Muscle layer of duodenum (tissue), 2 donors: ENCODE results near the gene LRTM2.

Experiments
- H3K27ac ChIP-seq: one replicate; pipeline ENCODE4 v1.7.0; 2013; ENCODE audit warnings: mild to moderate bottlenecking, low read length
- H3K27me3 ChIP-seq: one replicate; pipeline ENCODE4 v1.7.0; 2013; ENCODE audit warnings: low read depth, mild to moderate bottlenecking, control low read depth, low read length
- H3K36me3 ChIP-seq, 2 donors: one replicate each; pipeline ENCODE4 v1.7.0; 2013; ENCODE audit warnings: low read length in 2 of 2, control low read depth in 1 of 2, mild to moderate bottlenecking in 1 of 2; ENCODE audit not compliant: insufficient read depth in 2 of 2, control insufficient read depth in 1 of 2
- H3K4me1 ChIP-seq, 2 donors: one replicate each; pipeline ENCODE4 v1.7.0; 2013; ENCODE audit warnings: low read length in 2 of 2, mild to moderate bottlenecking in 2 of 2, control low read depth in 1 of 2, moderate library complexity in 1 of 2; ENCODE audit not compliant: insufficient read depth in 2 of 2, control insufficient read depth in 1 of 2
- H3K4me3 ChIP-seq, 2 donors: one replicate each; pipeline ENCODE4 v1.7.0; 2013; ENCODE audit warnings: low read length in 2 of 2, low read depth in 1 of 2, mild to moderate bottlenecking in 1 of 2
- H3K9me3 ChIP-seq, 2 donors: one replicate each; pipeline ENCODE4 v1.7.0; 2013; ENCODE audit warnings: low read length in 2 of 2, control low read depth in 1 of 2, mild to moderate bottlenecking in 1 of 2; ENCODE audit not compliant: control insufficient read depth in 1 of 2
- donor health status: healthy.

LRTM2 gene

GRCh38 chr12:1791104-1791841 lies 29.1 kb upstream of the LRTM2 start:
- Histone ChIP-seq H3K36me3 (peaks cover under 1 to 12% of the 10 kb centered on the region in 2 donors), H3K4me3 (no peak overlapping the region), H3K27ac (no peak overlapping the region), H3K27me3 (no peaks in the 10 kb centered on the region), H3K4me1 (peaks cover 0 to 8% of the 10 kb centered on the region in 2 donors), H3K9me3 (no peaks in the 10 kb centered on the region)

GRCh38 chr12:1792406-1792805 lies 28.0 kb upstream of the LRTM2 start:
- Histone ChIP-seq H3K27ac (no peak overlapping the region), H3K36me3 (peaks cover 0 to 2% of the 10 kb centered on the region in 2 donors), H3K27me3 (no peaks in the 10 kb centered on the region), H3K9me3 (no peaks in the 10 kb centered on the region), H3K4me3 (no peak overlapping the region), H3K4me1 (peaks cover 0 to 8% of the 10 kb centered on the region in 2 donors)

GRCh38 chr12:1793426-1794210 lies 26.7 kb upstream of the LRTM2 start:
- H3K36me3 ChIP-seq: no peaks in the 10 kb centered on the region
- H3K4me3 ChIP-seq: no peak overlapping the region
- H3K27ac ChIP-seq: no peak overlapping the region
- peaks cover 0 to 8% of the 10 kb centered on the region in 2 donors for H3K4me1 ChIP-seq
- no peaks in the 10 kb centered on the region for H3K27me3 ChIP-seq
- H3K9me3 ChIP-seq: no peaks in the 10 kb centered on the region

- Histone ChIP-seq H3K4me3 (no peak overlapping the region), H3K27me3 (no peaks in the 10 kb centered on the region), H3K36me3 (no peaks in the 10 kb centered on the region), H3K27ac (no peak overlapping the region), H3K4me1 (peaks cover 0 to 8% of the 10 kb centered on the region in 2 donors), H3K9me3 (no peaks in the 10 kb centered on the region)
Observed at GRCh38 chr12:1794440-1795090, 25.8 kb upstream of the LRTM2 start.

GRCh38 chr12:1795221-1795784 lies 25.1 kb upstream of the LRTM2 start:
- no peak overlapping the region for H3K27ac ChIP-seq
- peak overlapping the region in 1 of 2 donors; percentile 78 for H3K4me3 ChIP-seq
- no peaks in the 10 kb centered on the region for H3K9me3 ChIP-seq
- no peaks in the 10 kb centered on the region for H3K27me3 ChIP-seq
- no peaks in the 10 kb centered on the region for H3K36me3 ChIP-seq
- H3K4me1 ChIP-seq: peaks cover 0 to 8% of the 10 kb centered on the region in 2 donors

- H3K36me3 ChIP-seq: no peaks in the 10 kb centered on the region
- H3K9me3 ChIP-seq: no peaks in the 10 kb centered on the region
- H3K27ac ChIP-seq: peak overlapping the region; percentile 73
- peak overlapping the region; percentile 78 to 80 for H3K4me3 ChIP-seq
- peaks cover 0 to 8% of the 10 kb centered on the region in 2 donors for H3K4me1 ChIP-seq
- H3K27me3 ChIP-seq: no peaks in the 10 kb centered on the region
Observed at GRCh38 chr12:1795785-1796514, 24.4 kb upstream of the LRTM2 start.

- Histone ChIP-seq H3K27me3 (no peaks in the 10 kb centered on the region), H3K27ac (peak overlapping the region; percentile 73), H3K4me1 (peaks cover 0 to 8% of the 10 kb centered on the region in 2 donors), H3K9me3 (no peaks in the 10 kb centered on the region), H3K4me3 (peak overlapping the region; percentile 78 to 80), H3K36me3 (no peaks in the 10 kb centered on the region)
Observed at GRCh38 chr12:1796515-1797010, 23.8 kb upstream of the LRTM2 start.

- Histone ChIP-seq H3K4me3 (peak overlapping the region; percentile 78 to 80), H3K27ac (peak overlapping the region; percentile 73), H3K4me1 (peaks cover 0 to 8% of the 10 kb centered on the region in 2 donors), H3K9me3 (no peaks in the 10 kb centered on the region), H3K36me3 (no peaks in the 10 kb centered on the region), H3K27me3 (no peaks in the 10 kb centered on the region)
Observed at GRCh38 chr12:1797011-1797901, 23.1 kb upstream of the LRTM2 start.

- Histone ChIP-seq H3K4me1 (peaks cover 0 to 8% of the 10 kb centered on the region in 2 donors), H3K27me3 (no peaks in the 10 kb centered on the region), H3K4me3 (no peak overlapping the region), H3K9me3 (no peaks in the 10 kb centered on the region), H3K27ac (no peak overlapping the region), H3K36me3 (no peaks in the 10 kb centered on the region)
Observed at GRCh38 chr12:1797991-1798640, 22.2 kb upstream of the LRTM2 start.
